K562 (cell line): Measurements from ENCODE around the gene CALD1. TPM values are rescaled to one million over a fixed set of nuclear protein-coding genes. Genes with fewer than 3 reads are reported as not detected.

Experiments
- ATAC-seq: fragments of 200-7000 bp; cut with Tn5 transposase; 3 replicates; pipeline ENCODE4 v1.9.1; 2020; ENCODE audit warnings: moderate library complexity
- BruUV-seq: library from RNA; stranded (reverse); fragments of 400-500 nt; replicated peaks from 2 replicates; lab custom pipeline; 2021; lab: Mats Ljungman, UMichigan
- CTCF ChIA-PET: fragments of 300-600 bp; formaldehyde crosslinking; extraction: SDS; loops from one replicate; lab custom pipeline; 2021; ENCODE audit warnings: low intra/inter-chr PET ratio; lab: Yijun Ruan, JAX
- POLR2A ChIA-PET: fragments of 300-600, 350-650 bp; sonication (Branson Sonifier 250); formaldehyde crosslinking; extraction: SDS; loops from one replicate; lab custom pipeline; 2021; ENCODE audit warnings: antibody characterized with exemption, inconsistent platforms; lab: Yijun Ruan, JAX
- DNase-seq, 4 experiments: peaks; one replicate each; pipeline versions ENCODE4 v3.0.0 to v3.0.0-alpha.2; 2011 to 2018; ENCODE audit warnings: low spot score in 3 of 4, mixed read lengths in 3 of 4; ENCODE audit errors: extremely low read depth in 1 of 4
- FAIRE-seq: peaks from 2 replicates; lab custom pipeline; 2011; peaks lifted over from hg19 to GRCh38; lab: Jason Lieb, UNC
- H2AFZ ChIP-seq: 2 replicates; pipeline ENCODE4 v1.6.0; 2011; ENCODE audit warnings: low read depth, low read length, control low read depth, inconsistent platforms
- H3K27ac ChIP-seq: fragments of 200-600 bp; 3 replicates; pipeline ENCODE4 v1.8.0; 2011; ENCODE audit warnings: low read depth, mild to moderate bottlenecking, control low read depth, inconsistent platforms, low read length, moderate library complexity, mixed read lengths; ENCODE audit errors: extremely low read depth
- H3K27me3 ChIP-seq, 2 experiments: fragments of 300-600 bp in 1 of 2; 2 replicates in 1 of 2; 3 replicates in 1 of 2; pipeline versions ENCODE4 v1.6.0 to v1.8.0; 2011; ENCODE audit warnings: inconsistent platforms in 2 of 2, low read length in 2 of 2, mild to moderate bottlenecking in 1 of 2, mixed read lengths in 1 of 2, moderate library complexity in 1 of 2; ENCODE audit not compliant: control insufficient read depth in 2 of 2, insufficient read depth in 2 of 2
- H3K36me3 ChIP-seq: fragments of 300-600 bp; 3 replicates; pipeline ENCODE4 v1.8.0; 2011; ENCODE audit warnings: mild to moderate bottlenecking, low read length, inconsistent platforms; ENCODE audit not compliant: control insufficient read depth, insufficient read depth
- H3K4me1 ChIP-seq, 2 experiments: fragments of 200-600 bp in 1 of 2; replicated peaks in 1 of 2; 2 replicates in 1 of 2; 3 replicates in 1 of 2; pipeline versions ENCODE4 v1.5.1 to v1.8.0; 2011; ENCODE audit warnings: inconsistent platforms in 2 of 2, low read length in 2 of 2, mild to moderate bottlenecking in 1 of 2, mixed read lengths in 1 of 2, moderate library complexity in 1 of 2; ENCODE audit not compliant: control insufficient read depth in 2 of 2, insufficient read depth in 2 of 2
- H3K4me2 ChIP-seq: 2 replicates; pipeline ENCODE4 v1.6.1; 2011; ENCODE audit warnings: low read length, control low read depth, inconsistent platforms, mixed read lengths; ENCODE audit not compliant: insufficient read depth
- H3K4me3 ChIP-seq: fragments of 200-600 bp; sonication (generic), shearing (Covaris generic); 2 replicates; pipeline ENCODE4 v1.5.1; 2016; ENCODE audit warnings: control low read depth, inconsistent platforms
- H3K79me2 ChIP-seq: fragments of 200-600 bp; 3 replicates; pipeline ENCODE4 v1.8.0; 2011; ENCODE audit warnings: low read length, inconsistent platforms; ENCODE audit not compliant: control insufficient read depth, insufficient read depth
- H3K9ac ChIP-seq, 2 experiments: 2 replicates each; pipeline versions ENCODE4 v1.6.0 to v1.6.1; 2011; ENCODE audit warnings: low read depth in 2 of 2, low read length in 2 of 2, control low read depth in 1 of 2, inconsistent platforms in 1 of 2, mild to moderate bottlenecking in 1 of 2, mixed read lengths in 1 of 2; ENCODE audit not compliant: insufficient read depth in 1 of 2
- H3K9me1 ChIP-seq: one replicate; pipeline ENCODE4 v1.6.0; 2011; ENCODE audit warnings: inconsistent platforms, mild to moderate bottlenecking, low read length, moderate library complexity; ENCODE audit not compliant: control insufficient read depth, insufficient read depth
- H3K9me3 ChIP-seq: replicated peaks from 2 replicates; pipeline ENCODE4 v1.5.1; 2011; ENCODE audit warnings: low read depth, low read length, inconsistent platforms; ENCODE audit not compliant: control insufficient read depth, insufficient read depth
- H4K20me1 ChIP-seq: replicated peaks from 2 replicates; pipeline ENCODE4 v1.6.1; 2011; ENCODE audit warnings: low read length, inconsistent platforms, mixed read lengths; ENCODE audit not compliant: control insufficient read depth, insufficient read depth
- ATF1 ChIP-seq, 2 experiments: fragments of 450-650 bp in 1 of 2; IDR thresholded peaks; 2 replicates each; pipeline ENCODE4 v1.6.1; 2016; ENCODE audit warnings: missing compliant biosample characterization in 1 of 2, missing genetic modification characterization in 1 of 2
- FOXA3 ChIP-seq, 2 experiments: fragments of 450-650 bp in 1 of 2; sonication (generic) in 1 of 2; formaldehyde crosslinking; IDR thresholded peaks in 1 of 2; conservative IDR thresholded peaks in 1 of 2; 2 replicates each; pipeline versions ENCODE4 v1.4.0 to v1.8.0; 2020 to 2022; ENCODE audit warnings: mild to moderate bottlenecking in 2 of 2, missing genetic modification reagents in 1 of 2
- KDM1A ChIP-seq, 2 experiments: fragments of 450-650 bp; IDR thresholded peaks; 2 replicates each; pipeline ENCODE4 v1.6.1; 2016; ENCODE audit warnings: mild to moderate bottlenecking in 2 of 2
- KHSRP ChIP-seq: fragments of 450-650 bp; IDR thresholded peaks from 2 replicates; pipeline ENCODE4 v1.6.1; 2017
- MEIS2 ChIP-seq: fragments of 450-650 bp; IDR thresholded peaks from 2 replicates; pipeline ENCODE4 v1.6.1; 2014; ENCODE audit warnings: mild to moderate bottlenecking; ENCODE audit not compliant: partially characterized antibody
- POLR2AphosphoS2 ChIP-seq: IDR thresholded peaks from 2 replicates; pipeline ENCODE4 v1.6.1; 2012; ENCODE audit warnings: low read length, improper control_type of control experiment
- STAG1 ChIP-seq: sonication (generic); formaldehyde crosslinking; IDR thresholded peaks from 2 replicates; pipeline ENCODE4 v1.5.0; 2020; ENCODE audit warnings: missing genetic modification reagents, borderline replicate concordance
- TOE1 ChIP-seq, 2 experiments: fragments of 450-650 bp in 1 of 2; sonication (generic) in 1 of 2; formaldehyde crosslinking in 1 of 2; IDR thresholded peaks; 2 replicates each; pipeline versions ENCODE4 v1.7.1 to v1.8.0; 2016 to 2022; ENCODE audit warnings: borderline replicate concordance in 2 of 2, mild to moderate bottlenecking in 2 of 2, antibody characterized with exemption in 1 of 2, inconsistent platforms in 1 of 2, low read depth in 1 of 2, missing genetic modification reagents in 1 of 2, moderate library complexity in 1 of 2
- XRCC4 ChIP-seq: IDR thresholded peaks from one replicate; pipeline ENCODE4 v1.6.1; 2011; ENCODE audit not compliant: insufficient read depth, insufficient read length; ENCODE audit errors: extremely low read depth
- ZNF324 ChIP-seq: fragments of 250-450 bp; sonication (Bioruptor Pico); IDR thresholded peaks from 2 replicates; pipeline ENCODE4 v1.4.0; 2020; ENCODE audit warnings: mild to moderate bottlenecking
- WGBS: fragments of 100-300 bp; shearing (Covaris generic); methylation state at CpG from one replicate; pipeline ENCODE4 v1.1.6; 2016; ENCODE audit warnings: low coverage, mixed read lengths; ENCODE audit not compliant: insufficient coverage; ENCODE audit errors: missing lambda C conversion rate; 5-methylcytosine and 5-hydroxymethylcytosine counted together
- in situ Hi-C: fragments of 300-500 bp; cut with MboI; formaldehyde crosslinking; loops from 4 replicates; pipeline ENCODE4 v1.15.0; 2018; ENCODE audit warnings: inconsistent platforms, mixed read lengths
- intact Hi-C: fragments of 100-400 bp; cut with micrococcal nuclease; formaldehyde crosslinking; loops from 2 replicates; pipeline ENCODE4 v1.14.2; 2022
- polyA plus RNA-seq, 8 experiments: library from polyadenylated mRNA; depleted of rRNA in 4 of 8; stranded (reverse) in 5 of 8; unstranded in 3 of 8; fragments of >200 nt; fragmentation: Nextera tagmentation in 2 of 8; fragmentation: Illumina TruSeq in 1 of 8; extraction: Ambion mirVana in 2 of 8; extraction: Trizol in 1 of 8; gene quantifications; 2 replicates each; pipeline versions ENCODE4 v1.2.1 to v1.2.3, GENCODE V29; 2011 to 2014; ENCODE audit warnings: inconsistent platforms in 1 of 8, missing spikeins in 1 of 8
- total RNA-seq, 7 experiments: library from RNA; depleted of rRNA in 6 of 7; stranded (reverse); fragments of >200 nt in 6 of 7; fragmentation: Illumina TruSeq in 2 of 7; extraction: Trizol in 2 of 7; gene quantifications; 2 replicates each; pipeline versions ENCODE4 v1.2.1 to v1.2.3, GENCODE V29; 2011 to 2021; ENCODE audit warnings: low replicate concordance in 1 of 7
- TF ChIP-seq, protein P1 (sequence below): sonication (generic); formaldehyde crosslinking; IDR thresholded peaks from 2 replicates; pipeline ENCODE4 v1.8.0; 2023; ENCODE audit warnings: mild to moderate bottlenecking, missing genetic modification reagents

CALD1 gene
- total and polyA plus RNA-seq, 9 of the 15 experiments (the other 6 are each of a cell fraction or from before 2014, with no cell fraction given) = 0.40 TPM; not detected in 8

DNA sequence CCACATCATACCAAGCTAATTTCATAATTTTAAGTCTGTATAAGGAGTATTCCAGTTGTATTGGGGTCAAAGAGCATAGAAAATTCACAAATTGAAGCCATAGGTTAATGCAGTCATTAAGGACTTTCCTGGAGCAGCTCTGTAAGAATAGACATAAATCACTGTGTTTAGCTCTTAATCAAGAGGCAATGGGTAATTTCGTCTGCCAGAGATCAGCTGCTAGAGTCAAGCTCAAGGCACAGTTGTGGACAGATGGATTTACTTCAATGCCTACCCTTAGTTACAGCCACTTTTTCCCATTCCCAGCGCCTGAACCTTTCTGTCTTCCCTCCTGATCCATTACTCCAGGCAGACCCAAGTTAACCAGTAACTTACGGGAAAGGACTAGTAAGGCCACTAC, 166.3 kb downstream of the CALD1 start:
- WGBS = 3% methylated on average over 3 of the region's 3 CpGs
- Histone ChIP-seq H3K4me3 (no peak overlapping the region), H3K4me2 (no peak overlapping the region), H2AFZ (no peak overlapping the region), H4K20me1 (no peaks in the 10 kb centered on the region), H3K4me1 (no peaks in the 10 kb centered on the region; a peak in 1 of 5 replicates), H3K79me2 (no peaks in the 10 kb centered on the region), H3K9ac (no peak overlapping the region), H3K36me3 (no peaks in the 10 kb centered on the region), H3K9me1 (no peaks in the 10 kb centered on the region), H3K27me3 (peaks cover 16 to 18% of the 10 kb centered on the region in 2 experiments; a peak in 4 of 5 replicates), H3K9me3 (no peaks in the 10 kb centered on the region), H3K27ac (no peak overlapping the region)
- DNase-seq (no peak), FAIRE-seq (no peak), ATAC-seq (no peak)
- intact Hi-C loops (loop anchor here (2.0 to 10.0 kb wide), 2 partner anchors 259 to 431 kb away; no protein-coding TSS in a partner anchor), in situ Hi-C loops (loop anchor here (5.0 to 10.0 kb wide), 2 partner anchors 318 to 501 kb away; no protein-coding TSS in a partner anchor)
- no TSS peak for BruUV-seq
- TF ChIP-seq KDM1A (IDR thresholded peaks at IDR 0.05) (no peak), ATF1 (CRISPR knock-in tag; IDR thresholded peaks at IDR 0.05) (no peak), ATF1 (tag; IDR thresholded peaks at IDR 0.05) (no peak), STAG1 (no peak), FOXA3 (CRISPR knock-in tag; conservative IDR thresholded peaks at IDR 0.05 in 1 of 2, IDR thresholded peaks at IDR 0.05 in 1 of 2) (no peak), XRCC4 (no peak), KHSRP (no peak), MEIS2 (no peak), ZNF324 (CRISPR knock-in tag) (no peak), POLR2AphosphoS2 (no peak), TOE1 (IDR thresholded peaks at IDR 0.05; ENCODE audit: borderline replicate concordance) (no peak), TOE1 (CRISPR knock-in tag; IDR thresholded peaks at IDR 0.05; ENCODE audit: borderline replicate concordance, low read depth) (no peak)
- TF ChIP-seq, protein P1, sequence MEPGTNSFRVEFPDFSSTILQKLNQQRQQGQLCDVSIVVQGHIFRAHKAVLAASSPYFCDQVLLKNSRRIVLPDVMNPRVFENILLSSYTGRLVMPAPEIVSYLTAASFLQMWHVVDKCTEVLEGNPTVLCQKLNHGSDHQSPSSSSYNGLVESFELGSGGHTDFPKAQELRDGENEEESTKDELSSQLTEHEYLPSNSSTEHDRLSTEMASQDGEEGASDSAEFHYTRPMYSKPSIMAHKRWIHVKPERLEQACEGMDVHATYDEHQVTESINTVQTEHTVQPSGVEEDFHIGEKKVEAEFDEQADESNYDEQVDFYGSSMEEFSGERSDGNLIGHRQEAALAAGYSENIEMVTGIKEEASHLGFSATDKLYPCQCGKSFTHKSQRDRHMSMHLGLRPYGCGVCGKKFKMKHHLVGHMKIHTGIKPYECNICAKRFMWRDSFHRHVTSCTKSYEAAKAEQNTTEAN (CRISPR knock-in tag) = no peak
- CTCF ChIA-PET = no interaction called here
- POLR2A ChIA-PET = no interaction called here
